GM18517 (cell line): ENCODE data around the gene LRRC28.

Experiments
- ATAC-seq: cut with Tn5 transposase; IDR thresholded peaks from one replicate; pipeline ENCODE4 v1.9.1; 2021; ENCODE audit warnings: mild to moderate bottlenecking, moderate library complexity; ENCODE audit not compliant: unreplicated experiment

LRRC28 gene

GRCh38 chr15:99249270-99249841 lies 1.9 kb upstream of the LRRC28 start, which contains the start of gene TTC23:
Gene TTC23 (minus strand): TSS chr15:99249581. CDS start chr15:99228712, 20,869 bp downstream.
- no peak for ATAC-seq

- no peak for ATAC-seq
Observed at GRCh38 chr15:99250001-99250400, 1.3 kb upstream of the LRRC28 start.

- no peak for ATAC-seq
Observed at GRCh38 chr15:99250494-99250856, 806 bp upstream of the LRRC28 start.

GRCh38 chr15:99252326-99252725 lies 1.0 kb downstream of the LRRC28 start:
- ATAC-seq: no peak

GRCh38 chr15:99253381-99254090 lies 2.3 kb downstream of the LRRC28 start:
- ATAC-seq: no peak

GRCh38 chr15:99257107-99257750 lies 5.9 kb downstream of the LRRC28 start:
- no peak for ATAC-seq

- no peak for ATAC-seq
Observed at GRCh38 chr15:99264125-99264524, 12.8 kb downstream of the LRRC28 start.

- ATAC-seq: no peak
Observed at GRCh38 chr15:99265541-99266070, 14.3 kb downstream of the LRRC28 start.

- ATAC-seq: no peak
Observed at GRCh38 chr15:99267957-99268356, 16.7 kb downstream of the LRRC28 start.

- no peak for ATAC-seq
Observed at GRCh38 chr15:99268431-99268830, 17.1 kb downstream of the LRRC28 start.

GRCh38 chr15:99273801-99274200 lies 22.5 kb downstream of the LRRC28 start:
- ATAC-seq: no peak

GRCh38 chr15:99275061-99275460 lies 23.8 kb downstream of the LRRC28 start:
- ATAC-seq: no peak

GRCh38 chr15:99275525-99276128 lies 24.3 kb downstream of the LRRC28 start:
- ATAC-seq: no peak

- no peak for ATAC-seq
Observed at GRCh38 chr15:99279290-99279689, 28.0 kb downstream of the LRRC28 start.

- no peak for ATAC-seq
Observed at GRCh38 chr15:99279827-99280226, 28.5 kb downstream of the LRRC28 start.

GRCh38 chr15:99282121-99282520 lies 30.8 kb downstream of the LRRC28 start:
- no peak for ATAC-seq

- ATAC-seq: no peak
Observed at GRCh38 chr15:99282586-99282985, 31.3 kb downstream of the LRRC28 start.

GRCh38 chr15:99283717-99284116 lies 32.4 kb downstream of the LRRC28 start:
- no peak for ATAC-seq

- ATAC-seq: no peak
Observed at GRCh38 chr15:99291643-99292042, 40.4 kb downstream of the LRRC28 start.

GRCh38 chr15:99295840-99296239 lies 44.6 kb downstream of the LRRC28 start:
- ATAC-seq: no peak

GRCh38 chr15:99296386-99296785 lies 45.1 kb downstream of the LRRC28 start:
- ATAC-seq: no peak

- ATAC-seq: no peak
Observed at GRCh38 chr15:99303907-99304306, 52.6 kb downstream of the LRRC28 start.
